Activated T-cell treated with anti-CD3 and anti-CD28 coated beads, Interleukin-2, amount 50 U/mL, for 24 hours (primary cell): ENCODE data around the gene PLA2G4D.

ENCODE experiments used
- DNase-seq: peaks from one replicate; pipeline ENCODE4 v3.0.0-alpha.2; 2020
- H3K27ac Mint-ChIP-seq: 2 replicates; pipeline ENCODE4 v1.8.0; 2020; ENCODE audit warnings: mild to moderate bottlenecking, mixed read lengths
- H3K27me3 Mint-ChIP-seq: 2 replicates; pipeline ENCODE4 v1.8.0; 2020; ENCODE audit warnings: mixed read lengths
- H3K36me3 Mint-ChIP-seq: 2 replicates; pipeline ENCODE4 v1.8.0; 2020; ENCODE audit warnings: low read depth, mixed read lengths
- H3K4me1 Mint-ChIP-seq: 2 replicates; pipeline ENCODE4 v1.8.0; 2020; ENCODE audit warnings: low read depth, mixed read lengths
- H3K4me3 Mint-ChIP-seq: 2 replicates; pipeline ENCODE4 v1.8.0; 2020; ENCODE audit warnings: mild to moderate bottlenecking, moderate library complexity, mixed read lengths
- H3K9me3 Mint-ChIP-seq: 2 replicates; pipeline ENCODE4 v1.8.0; 2020; ENCODE audit warnings: mixed read lengths

The PLA2G4D gene

DNA sequence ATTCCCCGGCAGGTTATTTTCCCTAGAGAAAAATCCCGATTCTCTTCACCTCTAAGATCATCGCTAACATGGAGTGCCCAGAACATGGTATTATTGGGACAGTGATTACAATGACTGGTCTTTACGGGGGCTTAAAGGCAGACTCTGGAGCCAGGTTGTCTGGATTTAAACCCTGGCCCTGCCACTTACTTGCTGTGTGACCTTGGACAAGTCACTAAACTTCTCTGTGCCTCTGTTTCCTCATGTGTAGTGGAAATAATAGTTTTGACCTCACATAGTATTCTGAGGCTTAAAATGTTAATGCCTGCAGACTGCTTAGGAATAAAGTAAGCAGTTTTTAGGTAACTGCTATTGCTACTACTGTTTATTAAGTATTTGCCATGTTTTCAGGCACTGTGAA lies 4.4 kb downstream of the PLA2G4D start:
- Mint-ChIP-seq H3K9me3 (no peaks in the 10 kb centered on the region), H3K4me1 (peaks cover 9% of the 10 kb centered on the region), H3K27me3 (peaks cover 9% of the 10 kb centered on the region), H3K27ac (no peak overlapping the region), H3K4me3 (no peak overlapping the region), H3K36me3 (no peaks in the 10 kb centered on the region)
- no peak for DNase-seq

GRCh38 chr15:42088801-42089640 lies 5.3 kb downstream of the PLA2G4D start:
- Mint-ChIP-seq H3K27me3 (peaks cover 16% of the 10 kb centered on the region), H3K36me3 (no peaks in the 10 kb centered on the region)

DNA sequence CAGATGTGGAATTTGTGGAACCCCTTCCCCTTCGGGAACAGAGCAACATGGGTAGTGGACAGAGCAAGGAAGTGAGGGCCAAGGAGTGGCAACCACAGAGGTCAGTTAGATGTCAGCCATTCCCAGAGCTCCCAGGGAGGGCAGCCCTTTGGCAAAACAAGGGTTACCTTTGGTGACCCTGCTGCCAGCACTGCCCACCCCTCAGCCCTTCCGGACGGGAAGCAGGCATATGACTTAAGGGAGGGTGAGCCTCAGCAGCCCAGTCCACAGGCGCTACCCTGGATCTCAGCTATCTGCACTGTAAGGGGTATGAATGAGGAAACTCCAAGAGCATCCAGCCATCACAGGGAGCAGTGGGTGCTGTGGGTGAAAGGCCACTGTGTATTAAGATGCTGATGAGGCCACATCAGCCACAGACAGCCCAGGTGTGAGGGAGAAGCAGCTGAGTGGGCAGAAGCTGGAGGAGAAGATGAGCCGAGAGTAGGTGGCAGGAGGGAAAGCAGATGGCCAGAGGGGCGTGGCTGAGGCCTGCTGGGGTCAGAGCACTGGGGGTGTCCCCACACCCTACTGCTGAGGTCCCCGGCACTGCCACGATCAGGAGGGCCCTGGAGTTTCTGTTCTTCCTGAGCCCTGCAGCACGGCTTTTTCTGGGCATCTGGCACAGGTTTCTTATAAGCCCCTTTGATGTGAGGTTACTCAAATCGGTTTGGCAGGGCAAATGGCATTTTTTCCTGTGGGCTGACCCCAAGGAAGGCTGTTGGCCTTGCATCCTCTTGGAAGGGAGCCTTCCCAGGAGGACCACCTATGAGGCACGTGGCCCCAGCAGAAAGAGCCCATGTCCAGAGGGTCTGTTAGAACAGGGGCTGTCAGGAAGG lies 6.2 kb downstream of the PLA2G4D start:
- peaks cover 18% of the 10 kb centered on the region for H3K27me3 Mint-ChIP-seq
- peaks cover 16% of the 10 kb centered on the region for H3K4me1 Mint-ChIP-seq
- H3K9me3 Mint-ChIP-seq: no peaks in the 10 kb centered on the region
- no peak overlapping the region for H3K27ac Mint-ChIP-seq
- no peak overlapping the region for H3K4me3 Mint-ChIP-seq
- no peak for DNase-seq
- no peaks in the 10 kb centered on the region for H3K36me3 Mint-ChIP-seq

More at GRCh38 chr15:42088801-42089640, 5.3 kb downstream of the PLA2G4D start:
- H3K4me3 Mint-ChIP-seq: no peak overlapping the region
- H3K27ac Mint-ChIP-seq: no peak overlapping the region
- DNase-seq: no peak
- H3K9me3 Mint-ChIP-seq: no peaks in the 10 kb centered on the region
- H3K4me1 Mint-ChIP-seq: peaks cover 16% of the 10 kb centered on the region

DNA sequence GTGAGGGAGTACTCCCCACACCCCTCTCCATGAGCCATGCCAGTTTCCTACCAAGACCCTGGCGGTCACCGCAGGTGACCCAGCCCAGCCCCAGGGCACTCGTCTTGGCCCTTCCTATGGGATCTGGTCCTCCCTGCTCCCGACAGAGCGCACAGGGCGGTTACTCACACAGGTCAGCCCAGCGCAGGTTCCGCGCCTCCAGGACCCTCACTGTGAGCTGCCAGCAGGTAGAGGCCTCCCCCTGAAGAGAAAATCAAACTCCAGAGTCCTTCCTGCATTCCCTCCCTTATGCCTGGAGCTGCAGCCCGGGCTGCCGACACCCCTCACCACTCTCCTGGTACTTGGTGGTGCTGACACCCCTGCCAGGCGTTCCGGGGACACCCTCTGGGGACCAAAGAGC lies 6.9 kb downstream of the PLA2G4D start:
- Mint-ChIP-seq H3K36me3 (no peaks in the 10 kb centered on the region), H3K9me3 (no peaks in the 10 kb centered on the region), H3K4me1 (peaks cover 15% of the 10 kb centered on the region), H3K27me3 (peaks cover 16% of the 10 kb centered on the region), H3K27ac (no peak overlapping the region), H3K4me3 (no peak overlapping the region)
- DNase-seq: no peak

DNA sequence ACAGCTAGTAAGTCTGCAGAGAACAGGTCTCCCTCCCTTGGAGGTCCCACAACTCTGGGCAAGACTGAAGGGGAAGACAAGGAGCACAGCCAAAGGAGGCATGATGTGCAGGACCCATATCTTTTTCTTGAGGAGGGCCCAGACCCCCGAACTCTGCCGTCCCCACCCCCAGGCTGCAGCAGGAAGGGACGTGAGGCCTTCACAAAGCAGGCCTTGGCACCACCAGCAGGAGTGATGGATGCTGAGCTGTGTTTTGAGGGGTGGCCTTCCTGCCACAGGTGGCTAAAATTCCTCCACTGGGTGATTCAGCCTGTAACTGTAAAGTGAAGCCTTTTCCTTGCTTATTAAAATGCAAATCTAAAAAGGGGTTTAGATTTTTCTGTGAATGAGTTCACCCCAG lies 8.6 kb downstream of the PLA2G4D start:
- H3K4me3 Mint-ChIP-seq: no peak overlapping the region
- H3K27ac Mint-ChIP-seq: no peak overlapping the region
- peaks cover 15% of the 10 kb centered on the region for H3K27me3 Mint-ChIP-seq
- no peak for DNase-seq
- peaks cover 9% of the 10 kb centered on the region for H3K4me1 Mint-ChIP-seq
- H3K9me3 Mint-ChIP-seq: no peaks in the 10 kb centered on the region
- H3K36me3 Mint-ChIP-seq: no peaks in the 10 kb centered on the region

- no peak for DNase-seq
These were observed 9.1 kb downstream of the PLA2G4D start for GRCh38 chr15:42085236-42085605.

GRCh38 chr15:42084465-42085235 lies 9.7 kb downstream of the PLA2G4D start:
- Mint-ChIP-seq H3K9me3 (no peaks in the 10 kb centered on the region), H3K27me3 (peaks cover 15% of the 10 kb centered on the region), H3K36me3 (no peaks in the 10 kb centered on the region), H3K4me3 (no peak overlapping the region), H3K27ac (no peak overlapping the region), H3K4me1 (peaks cover 9% of the 10 kb centered on the region)
- peak; percentile 69 for DNase-seq

More at GRCh38 chr15:42085236-42085605, 9.1 kb downstream of the PLA2G4D start:
- Mint-ChIP-seq H3K27ac (no peak overlapping the region), H3K4me3 (no peak overlapping the region), H3K27me3 (peaks cover 15% of the 10 kb centered on the region), H3K4me1 (peaks cover 9% of the 10 kb centered on the region), H3K36me3 (no peaks in the 10 kb centered on the region), H3K9me3 (no peaks in the 10 kb centered on the region)

DNA sequence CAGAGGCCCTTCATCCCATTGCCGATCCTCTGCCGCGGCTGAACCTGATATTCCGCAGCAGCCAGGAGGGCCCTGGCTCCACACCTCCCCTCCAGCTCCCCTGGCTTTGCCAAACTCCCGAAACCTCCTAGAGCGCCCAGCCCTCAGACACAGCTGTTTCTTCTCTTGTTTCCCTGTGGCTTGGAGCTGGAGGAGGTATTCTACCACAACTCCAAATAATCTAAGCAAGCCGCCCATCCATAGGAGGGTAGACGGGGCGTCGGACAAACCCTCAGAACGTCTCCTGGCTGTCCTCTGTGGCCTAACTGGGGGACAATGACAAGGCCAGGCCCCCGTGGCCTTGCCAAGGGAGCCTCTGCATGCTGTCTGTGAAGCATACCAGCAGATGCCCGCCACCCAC lies 10.4 kb downstream of the PLA2G4D start:
- no peak for DNase-seq
- Mint-ChIP-seq H3K4me1 (peaks cover 9% of the 10 kb centered on the region), H3K27ac (no peak overlapping the region), H3K36me3 (no peaks in the 10 kb centered on the region), H3K4me3 (no peak overlapping the region), H3K27me3 (peaks cover 10% of the 10 kb centered on the region), H3K9me3 (no peaks in the 10 kb centered on the region)

GRCh38 chr15:42083605-42083908 lies 10.8 kb downstream of the PLA2G4D start:
- peaks cover 9% of the 10 kb centered on the region for H3K4me1 Mint-ChIP-seq
- no peak for DNase-seq
- no peak overlapping the region for H3K27ac Mint-ChIP-seq
- H3K9me3 Mint-ChIP-seq: no peaks in the 10 kb centered on the region
- H3K4me3 Mint-ChIP-seq: no peak overlapping the region
- H3K36me3 Mint-ChIP-seq: no peaks in the 10 kb centered on the region
- H3K27me3 Mint-ChIP-seq: peaks cover 9% of the 10 kb centered on the region

DNA sequence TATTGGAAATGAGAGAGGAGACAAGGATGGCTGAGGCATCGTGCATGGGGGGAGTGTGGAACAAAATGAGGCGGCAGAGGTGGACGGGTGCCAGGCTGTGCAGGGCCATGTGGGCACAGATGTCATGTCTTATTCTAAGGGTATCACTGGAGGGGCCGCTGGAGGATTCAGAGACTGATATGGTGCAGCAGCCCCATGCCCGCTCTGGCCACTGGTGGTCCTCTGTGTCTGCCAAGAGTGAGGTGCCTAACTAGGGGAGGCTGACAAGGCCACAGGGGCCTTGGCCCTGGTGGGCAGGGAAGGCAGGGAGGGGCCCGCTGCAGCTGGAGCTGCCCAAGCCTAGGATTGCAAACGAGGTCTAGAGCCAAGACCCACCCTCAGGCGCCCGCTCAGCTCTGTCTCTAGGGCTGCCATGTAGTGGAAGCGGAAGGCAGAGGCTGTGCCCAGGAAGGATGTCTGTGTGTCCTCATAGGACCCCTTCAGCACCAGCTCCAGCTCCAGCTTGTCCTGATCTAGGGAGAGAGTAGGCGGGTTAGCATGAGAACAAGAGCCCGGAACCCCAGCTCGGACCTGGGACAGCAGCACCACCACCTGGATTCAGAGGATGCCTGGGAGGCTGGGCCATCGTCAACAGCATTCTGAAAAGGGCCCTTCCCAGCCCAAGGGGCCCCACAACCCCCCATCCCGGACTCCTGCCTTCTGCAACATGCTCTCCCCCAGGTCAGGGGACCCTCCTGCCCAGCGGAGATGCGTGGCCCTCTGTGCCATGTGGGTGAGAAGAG lies 11.3 kb downstream of the PLA2G4D start:
- Mint-ChIP-seq H3K27ac (no peak overlapping the region), H3K4me3 (no peak overlapping the region), H3K9me3 (no peaks in the 10 kb centered on the region), H3K36me3 (no peaks in the 10 kb centered on the region), H3K27me3 (peaks cover 9% of the 10 kb centered on the region), H3K4me1 (peaks cover 9% of the 10 kb centered on the region)
- DNase-seq: no peak

- no peak for DNase-seq
- Mint-ChIP-seq H3K4me1 (peaks cover 9% of the 10 kb centered on the region), H3K27ac (no peak overlapping the region), H3K4me3 (no peak overlapping the region), H3K9me3 (no peaks in the 10 kb centered on the region), H3K36me3 (no peaks in the 10 kb centered on the region), H3K27me3 (peaks cover 9% of the 10 kb centered on the region)
These were observed 12.2 kb downstream of the PLA2G4D start for GRCh38 chr15:42082141-42082540.

DNA sequence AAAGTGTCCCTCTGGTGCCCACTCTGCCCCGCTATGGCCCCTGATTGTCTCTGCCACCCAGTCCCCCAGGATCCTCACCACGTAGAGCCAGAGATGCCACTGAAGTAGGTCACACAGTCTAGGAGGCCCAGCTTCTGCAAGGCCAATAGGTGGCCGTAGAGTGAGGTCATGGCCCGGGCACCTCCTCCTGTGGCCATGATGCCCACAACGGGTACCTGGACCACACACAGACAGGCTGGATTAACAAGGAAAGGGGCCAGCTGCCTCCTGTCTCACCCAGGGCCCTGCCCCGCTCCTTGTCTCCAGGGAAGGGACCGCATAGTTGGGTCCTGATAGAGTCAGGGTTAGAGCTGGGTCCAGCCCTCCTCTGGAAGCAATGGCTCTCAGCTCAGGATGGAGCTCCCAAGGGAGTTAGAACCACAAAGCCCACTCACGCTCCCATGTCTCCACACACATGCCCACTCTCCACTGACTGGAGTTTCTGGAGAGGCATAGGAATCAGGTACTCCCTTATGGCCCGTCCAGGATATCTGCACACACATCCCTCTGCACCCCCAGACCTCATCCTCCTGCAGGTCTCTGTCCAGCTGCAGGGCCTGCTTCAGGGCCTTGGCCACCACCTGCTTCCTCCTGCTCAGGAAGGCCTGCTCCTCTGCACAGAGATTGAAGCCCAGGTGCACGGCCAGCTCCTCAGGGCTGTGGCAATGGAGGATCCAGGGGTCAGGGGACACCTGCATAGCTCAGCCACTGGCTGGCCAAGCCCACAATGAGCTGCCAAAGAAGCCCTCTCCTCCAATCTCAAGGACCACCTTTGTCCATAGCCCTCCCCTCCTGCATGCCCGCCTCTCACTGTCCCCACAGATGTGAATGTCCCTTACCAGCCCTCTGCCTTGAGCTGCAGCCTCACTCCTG lies 13.2 kb downstream of the PLA2G4D start:
- no peaks in the 10 kb centered on the region for H3K36me3 Mint-ChIP-seq
- peaks cover 9% of the 10 kb centered on the region for H3K4me1 Mint-ChIP-seq
- H3K27me3 Mint-ChIP-seq: peaks cover 9% of the 10 kb centered on the region
- no peak overlapping the region for H3K4me3 Mint-ChIP-seq
- H3K9me3 Mint-ChIP-seq: no peaks in the 10 kb centered on the region
- no peak for DNase-seq
- H3K27ac Mint-ChIP-seq: no peak overlapping the region

DNA sequence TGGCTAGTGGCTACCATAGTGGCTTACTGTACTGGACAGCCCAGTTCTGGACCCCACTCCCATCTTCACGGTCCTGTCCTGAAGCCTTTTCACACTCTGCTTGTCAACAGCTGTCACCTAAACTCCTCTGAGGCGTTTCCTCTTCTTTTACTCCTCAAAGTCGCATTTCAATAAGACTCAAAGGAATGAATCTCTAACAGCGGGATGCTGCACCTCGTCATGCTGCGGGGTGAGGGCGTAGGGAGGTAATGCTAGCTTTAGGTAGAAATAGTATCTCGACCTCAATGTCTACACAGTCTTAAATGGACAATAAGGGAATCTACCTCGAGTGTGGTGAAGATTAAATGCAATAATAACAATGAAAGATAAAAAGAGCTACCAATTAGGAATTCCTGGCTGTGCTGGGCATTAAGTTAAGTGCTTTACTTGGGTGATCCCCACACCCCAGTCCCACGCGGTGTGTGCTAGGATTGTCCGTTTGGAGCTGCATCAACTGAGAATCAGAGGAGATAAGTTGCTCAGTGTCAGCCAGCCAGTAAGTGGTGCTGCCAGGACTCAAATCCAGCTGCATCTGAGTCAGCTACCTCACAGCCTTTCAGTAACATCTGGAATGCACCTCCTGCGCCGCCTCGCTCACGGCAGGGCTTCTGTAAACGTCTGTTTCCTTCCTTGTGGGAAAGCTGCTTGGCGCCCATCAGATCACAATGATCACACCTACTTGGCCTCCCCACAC lies 14.0 kb downstream of the PLA2G4D start:
- H3K36me3 Mint-ChIP-seq: no peaks in the 10 kb centered on the region
- no peaks in the 10 kb centered on the region for H3K9me3 Mint-ChIP-seq
- no peak overlapping the region for H3K27ac Mint-ChIP-seq
- peaks cover 9% of the 10 kb centered on the region for H3K27me3 Mint-ChIP-seq
- no peak for DNase-seq
- peaks cover 9% of the 10 kb centered on the region for H3K4me1 Mint-ChIP-seq
- H3K4me3 Mint-ChIP-seq: no peak overlapping the region
